ENCODE measurements around the gene BAIAP2L2.

The BAIAP2L2 gene

GRCh38 chr22:38056969-38057891 lies 53.3 kb downstream of the BAIAP2L2 start, which contains the start of gene PICK1:
PICK1 (plus strand) TSS chr22:38057404; CDS start chr22:38057810, 406 bp downstream.
- H3K4me1 ChIP-seq (ENCODE audit: control insufficient read depth, insufficient read depth, low read length) = no peaks in the 10 kb centered on the region
- H3K27ac ChIP-seq (ENCODE audit: low read depth, low read length) = peak within 1 kb of the TSS; percentile 76
- peak within 1 kb of the TSS; percentile 54 for H3K9ac ChIP-seq (ENCODE audit: low read length)
- H3K36me3 ChIP-seq (ENCODE audit: control insufficient read depth, insufficient read depth, low read length) = peaks cover 7% of the 10 kb centered on the region
- H3K27me3 ChIP-seq (ENCODE audit: control insufficient read depth, insufficient read depth, low read length) = no peaks in the 10 kb centered on the region
- peak within 1 kb of the TSS; percentile 84 for H3K4me3 ChIP-seq (ENCODE audit: low read length)

GRCh38 chr22:38051900-38052862 lies 58.3 kb downstream of the BAIAP2L2 start:
- no peaks in the 10 kb centered on the region for H3K4me1 ChIP-seq (ENCODE audit: control insufficient read depth, insufficient read depth, low read length)
- no peaks in the 10 kb centered on the region for H3K36me3 ChIP-seq (ENCODE audit: control insufficient read depth, insufficient read depth, low read length)
- no peaks in the 10 kb centered on the region for H3K27me3 ChIP-seq (ENCODE audit: control insufficient read depth, insufficient read depth, low read length)
- no peak overlapping the region for H3K4me3 ChIP-seq (ENCODE audit: low read length)
- no peak overlapping the region for H3K9ac ChIP-seq (ENCODE audit: low read length)
- H3K27ac ChIP-seq (ENCODE audit: low read depth, low read length) = no peak overlapping the region

DNA sequence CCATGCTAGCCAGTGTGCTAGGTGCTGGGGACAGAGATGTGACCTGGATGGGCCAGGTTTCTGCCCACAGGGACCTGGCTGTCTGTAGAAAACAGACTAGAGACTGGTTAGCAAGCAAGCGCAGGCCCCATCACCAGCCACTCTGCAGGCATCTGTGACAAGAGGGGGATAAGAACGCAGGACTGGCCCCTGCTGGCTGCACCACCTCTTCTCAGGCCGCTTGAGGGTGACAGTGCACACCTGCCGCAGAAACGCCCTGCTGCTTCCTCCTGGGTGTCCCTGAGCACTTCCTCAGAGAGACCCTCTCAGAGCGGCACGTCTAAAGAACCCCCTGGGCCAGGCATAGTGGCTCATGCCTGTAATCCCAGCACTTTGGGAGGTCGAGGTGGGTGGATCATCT lies 59.2 kb downstream of the BAIAP2L2 start:
- no peak overlapping the region for H3K9ac ChIP-seq (ENCODE audit: low read length)
- no peak overlapping the region for H3K4me3 ChIP-seq (ENCODE audit: low read length)
- peak overlapping the region; percentile 21 for H3K27ac ChIP-seq (ENCODE audit: low read depth, low read length)
- no peaks in the 10 kb centered on the region for H3K36me3 ChIP-seq (ENCODE audit: control insufficient read depth, insufficient read depth, low read length)
- no peaks in the 10 kb centered on the region for H3K27me3 ChIP-seq (ENCODE audit: control insufficient read depth, insufficient read depth, low read length)
- no peaks in the 10 kb centered on the region for H3K4me1 ChIP-seq (ENCODE audit: control insufficient read depth, insufficient read depth, low read length)

GRCh38 chr22:38050720-38051119 lies 59.8 kb downstream of the BAIAP2L2 start:
- Histone ChIP-seq H3K36me3 (ENCODE audit: control insufficient read depth, insufficient read depth, low read length) (no peaks in the 10 kb centered on the region), H3K4me1 (ENCODE audit: control insufficient read depth, insufficient read depth, low read length) (no peaks in the 10 kb centered on the region), H3K9ac (ENCODE audit: low read length) (no peak overlapping the region), H3K4me3 (ENCODE audit: low read length) (no peak overlapping the region), H3K27me3 (ENCODE audit: control insufficient read depth, insufficient read depth, low read length) (no peaks in the 10 kb centered on the region), H3K27ac (ENCODE audit: low read depth, low read length) (peak overlapping the region; percentile 21)

DNA sequence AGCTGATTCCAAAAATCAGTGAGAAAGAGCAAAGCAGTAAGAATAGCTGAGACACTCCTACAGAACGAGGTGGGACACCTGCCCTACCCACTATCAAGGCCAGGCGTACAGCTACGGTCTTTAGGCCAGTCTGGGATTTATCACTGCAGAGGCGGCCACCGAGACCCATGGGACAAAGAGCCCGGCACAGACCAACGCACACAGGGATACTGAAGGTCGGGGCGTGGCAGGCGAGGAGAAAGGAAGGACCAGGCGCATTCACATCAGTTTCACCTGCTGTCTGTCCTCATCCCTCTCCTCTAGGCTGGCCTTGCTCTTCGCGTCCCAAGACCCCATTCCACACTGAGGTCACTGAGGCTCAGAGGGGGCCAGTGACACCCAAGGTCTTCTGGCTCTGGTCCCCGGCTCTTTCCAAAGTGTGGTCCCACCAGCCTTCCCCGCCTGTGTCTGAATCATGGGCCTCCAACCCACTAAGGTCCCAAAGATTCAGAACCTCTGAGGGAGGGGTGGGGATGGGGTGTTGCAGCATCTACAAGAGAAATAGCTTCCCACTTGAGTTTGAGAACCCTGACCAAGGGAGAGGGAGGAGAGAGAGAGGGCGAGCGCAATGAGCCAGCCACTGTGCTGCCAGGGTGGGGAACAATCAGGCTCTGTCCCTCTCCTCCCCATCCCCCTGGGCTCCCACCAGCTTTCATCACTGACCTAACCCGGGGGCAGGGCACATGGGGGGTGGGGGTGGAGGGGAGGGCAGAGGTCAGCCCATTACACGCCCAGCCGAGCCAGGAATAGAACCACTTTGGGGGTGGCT lies 60.5 kb downstream of the BAIAP2L2 start:
- H3K27me3 ChIP-seq (ENCODE audit: control insufficient read depth, insufficient read depth, low read length) = no peaks in the 10 kb centered on the region
- H3K4me1 ChIP-seq (ENCODE audit: control insufficient read depth, insufficient read depth, low read length) = no peaks in the 10 kb centered on the region
- H3K9ac ChIP-seq (ENCODE audit: low read length) = no peak overlapping the region
- peak overlapping the region; percentile 48 for H3K27ac ChIP-seq (ENCODE audit: low read depth, low read length)
- H3K36me3 ChIP-seq (ENCODE audit: control insufficient read depth, insufficient read depth, low read length) = no peaks in the 10 kb centered on the region
- no peak overlapping the region for H3K4me3 ChIP-seq (ENCODE audit: low read length)

GRCh38 chr22:38046070-38046748 lies 64.3 kb downstream of the BAIAP2L2 start:
- no peaks in the 10 kb centered on the region for H3K36me3 ChIP-seq (ENCODE audit: control insufficient read depth, insufficient read depth, low read length)
- no peaks in the 10 kb centered on the region for H3K27me3 ChIP-seq (ENCODE audit: control insufficient read depth, insufficient read depth, low read length)
- no peak overlapping the region for H3K4me3 ChIP-seq (ENCODE audit: low read length)
- no peaks in the 10 kb centered on the region for H3K4me1 ChIP-seq (ENCODE audit: control insufficient read depth, insufficient read depth, low read length)
- H3K27ac ChIP-seq (ENCODE audit: low read depth, low read length) = no peak overlapping the region
- no peak overlapping the region for H3K9ac ChIP-seq (ENCODE audit: low read length)

- Histone ChIP-seq H3K9ac (ENCODE audit: low read length) (no peak overlapping the region), H3K4me1 (ENCODE audit: control insufficient read depth, insufficient read depth, low read length) (no peaks in the 10 kb centered on the region), H3K36me3 (ENCODE audit: control insufficient read depth, insufficient read depth, low read length) (no peaks in the 10 kb centered on the region), H3K27ac (ENCODE audit: low read depth, low read length) (no peak overlapping the region), H3K4me3 (ENCODE audit: low read length) (no peak overlapping the region), H3K27me3 (ENCODE audit: control insufficient read depth, insufficient read depth, low read length) (no peaks in the 10 kb centered on the region)
Observed at GRCh38 chr22:38043151-38044039, 67.1 kb downstream of the BAIAP2L2 start.

- H3K9ac ChIP-seq (ENCODE audit: low read length) = no peak overlapping the region
- no peaks in the 10 kb centered on the region for H3K4me1 ChIP-seq (ENCODE audit: control insufficient read depth, insufficient read depth, low read length)
- no peak overlapping the region for H3K27ac ChIP-seq (ENCODE audit: low read depth, low read length)
- H3K4me3 ChIP-seq (ENCODE audit: low read length) = no peak overlapping the region
- no peaks in the 10 kb centered on the region for H3K36me3 ChIP-seq (ENCODE audit: control insufficient read depth, insufficient read depth, low read length)
- H3K27me3 ChIP-seq (ENCODE audit: control insufficient read depth, insufficient read depth, low read length) = no peaks in the 10 kb centered on the region
Observed at GRCh38 chr22:38042488-38042790, 68.0 kb downstream of the BAIAP2L2 start.

DNA sequence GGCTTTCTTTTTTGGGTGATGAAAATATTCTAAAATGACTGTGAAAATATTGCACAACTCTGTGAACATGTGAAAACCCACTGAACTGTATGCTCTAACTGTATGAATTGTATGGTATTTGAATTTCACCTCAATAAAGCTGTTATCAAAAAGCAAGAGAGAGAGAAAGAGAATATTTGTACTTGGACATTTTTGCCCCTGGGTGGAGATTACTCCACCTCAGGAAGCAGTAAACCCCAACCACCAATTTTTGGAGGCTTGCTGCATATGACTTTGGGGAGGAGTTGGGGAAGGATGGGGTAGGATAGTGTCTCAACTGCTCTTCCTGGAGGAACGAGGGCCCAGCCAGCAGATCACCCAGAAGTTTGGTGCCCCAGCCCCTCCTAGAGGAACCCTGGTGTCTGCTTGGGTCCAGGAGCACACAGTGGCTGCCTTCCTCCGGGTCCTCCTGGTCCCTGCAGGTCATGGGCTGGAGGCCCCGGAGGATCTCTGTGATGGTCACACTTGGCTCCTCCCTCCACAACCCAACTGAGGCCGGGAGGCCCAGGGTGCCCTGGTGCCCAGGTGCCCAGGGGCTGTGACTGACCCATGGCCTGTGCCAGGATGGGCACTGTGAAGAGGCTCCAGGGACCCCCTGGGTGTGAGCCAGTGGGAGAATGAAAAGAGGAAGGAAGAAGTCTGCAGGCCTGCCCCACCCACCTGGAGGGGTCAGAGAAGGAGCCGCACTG lies 68.6 kb downstream of the BAIAP2L2 start:
- Histone ChIP-seq H3K9ac (ENCODE audit: low read length) (no peak overlapping the region), H3K4me1 (ENCODE audit: control insufficient read depth, insufficient read depth, low read length) (no peaks in the 10 kb centered on the region), H3K36me3 (ENCODE audit: control insufficient read depth, insufficient read depth, low read length) (no peaks in the 10 kb centered on the region), H3K27me3 (ENCODE audit: control insufficient read depth, insufficient read depth, low read length) (no peaks in the 10 kb centered on the region), H3K27ac (ENCODE audit: low read depth, low read length) (no peak overlapping the region), H3K4me3 (ENCODE audit: low read length) (no peak overlapping the region)

DNA sequence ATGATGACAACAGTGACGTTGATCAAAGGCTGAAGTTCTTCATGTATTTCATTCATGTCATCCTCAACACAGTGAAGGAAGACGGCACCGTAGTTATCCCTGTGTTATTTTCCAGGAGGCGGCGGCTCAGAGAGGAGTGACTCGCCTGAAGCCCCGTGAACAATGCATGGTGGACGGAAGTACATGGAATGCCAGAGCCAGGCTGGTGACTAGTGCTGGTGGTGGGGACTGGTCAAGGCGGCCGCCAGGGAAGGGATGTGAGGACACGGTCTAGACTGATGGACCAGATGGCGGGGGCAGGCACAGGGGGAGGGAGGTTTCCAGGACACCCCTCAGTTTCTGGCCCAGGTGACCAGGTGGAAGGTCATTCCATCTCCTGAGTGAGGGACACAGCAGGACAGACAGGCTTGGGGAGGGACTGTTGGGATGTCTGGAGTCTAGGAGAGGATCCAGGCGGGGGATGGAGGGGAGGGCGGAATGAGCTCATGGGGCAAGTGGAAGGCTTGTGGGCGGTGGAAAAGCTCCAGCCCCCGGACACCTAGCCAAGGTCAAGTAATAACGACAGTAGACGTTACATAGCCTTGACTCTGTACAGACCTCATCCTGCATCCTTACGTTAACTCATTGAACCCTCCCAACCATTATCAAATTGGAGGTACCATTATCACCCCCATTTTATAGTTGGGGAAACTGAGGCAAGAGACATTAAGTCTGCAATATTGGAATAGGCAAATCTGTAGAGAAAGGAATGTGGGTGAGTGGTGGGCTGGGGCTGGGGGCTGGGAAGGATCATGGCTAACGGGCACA lies 69.3 kb downstream of the BAIAP2L2 start:
- H3K27ac ChIP-seq (ENCODE audit: low read depth, low read length) = no peak overlapping the region

More for the DNA sequence above, 69.3 kb downstream of the BAIAP2L2 start:
- Histone ChIP-seq H3K4me1 (ENCODE audit: control insufficient read depth, insufficient read depth, low read length) (no peaks in the 10 kb centered on the region), H3K4me3 (ENCODE audit: low read length) (no peak overlapping the region), H3K36me3 (ENCODE audit: control insufficient read depth, insufficient read depth, low read length) (no peaks in the 10 kb centered on the region), H3K9ac (ENCODE audit: low read length) (no peak overlapping the region), H3K27me3 (ENCODE audit: control insufficient read depth, insufficient read depth, low read length) (no peaks in the 10 kb centered on the region)
